K562 (cell line): Measurements from ENCODE around the gene XYLB. TPM values are rescaled to one million over a fixed set of nuclear protein-coding genes. Genes with fewer than 3 reads are reported as not detected.

Experiments used
- CBFA2T2 ChIP-seq: fragments of 450-650 bp; conservative IDR thresholded peaks from 2 replicates; pipeline ENCODE4 v1.6.1; 2017; ENCODE audit warnings: mild to moderate bottlenecking
- MTA2 ChIP-seq: fragments of 450-650 bp; IDR thresholded peaks from 2 replicates; pipeline ENCODE4 v1.6.1; 2016; ENCODE audit warnings: low read depth
- PCBP1 ChIP-seq: fragments of 200-400 bp; formaldehyde crosslinking; IDR thresholded peaks from 2 replicates; pipeline ENCODE4 v1.6.1; 2018; ENCODE audit warnings: mild to moderate bottlenecking, low read depth, low read length; ENCODE audit not compliant: poor library complexity, severe bottlenecking
- RFX1 ChIP-seq: fragments of 450-650 bp; IDR thresholded peaks from 2 replicates; pipeline ENCODE4 v1.6.1; 2016; ENCODE audit warnings: mild to moderate bottlenecking, moderate library complexity
- ZNF589 ChIP-seq: fragments of 200-800 bp; sonication (Bioruptor generic); IDR thresholded peaks from 2 replicates; pipeline ENCODE4 v1.6.1; 2016; ENCODE audit warnings: low read depth, missing genetic modification characterization, missing compliant biosample characterization
- polyA plus RNA-seq, 8 experiments: library from polyadenylated mRNA; depleted of rRNA in 4 of 8; stranded (reverse) in 5 of 8; unstranded in 3 of 8; fragments of >200 nt; fragmentation: Nextera tagmentation in 2 of 8; fragmentation: Illumina TruSeq in 1 of 8; extraction: Ambion mirVana in 2 of 8; extraction: Trizol in 1 of 8; gene quantifications; 2 replicates each; pipeline versions ENCODE4 v1.2.1 to v1.2.3, GENCODE V29; 2011 to 2014; ENCODE audit warnings: inconsistent platforms in 1 of 8, missing spikeins in 1 of 8
- total RNA-seq, 7 experiments: library from RNA; depleted of rRNA in 6 of 7; stranded (reverse); fragments of >200 nt in 6 of 7; fragmentation: Illumina TruSeq in 2 of 7; extraction: Trizol in 2 of 7; gene quantifications; 2 replicates each; pipeline versions ENCODE4 v1.2.1 to v1.2.3, GENCODE V29; 2011 to 2021; ENCODE audit warnings: low replicate concordance in 1 of 7
- TF ChIP-seq, protein P1 (sequence below): fragments of 450-650 bp; IDR thresholded peaks from 2 replicates; pipeline ENCODE4 v1.6.1; 2016; ENCODE audit warnings: low read depth
- TF ChIP-seq, protein P2 (sequence below): sonication (generic); formaldehyde crosslinking; IDR thresholded peaks from 2 replicates; pipeline ENCODE4 v1.8.0; 2022; ENCODE audit warnings: mild to moderate bottlenecking, missing genetic modification reagents
- TF ChIP-seq, protein P3 (sequence below): fragments of 450-650 bp; conservative IDR thresholded peaks from 2 replicates; pipeline ENCODE4 v1.6.1; 2016; ENCODE audit warnings: missing genetic modification characterization, low read depth, mild to moderate bottlenecking, missing compliant biosample characterization, moderate library complexity

XYLB gene
- total and polyA plus RNA-seq, 9 of the 15 experiments (the other 6 are each of a cell fraction or from before 2014, with no cell fraction given) = 4.0 to 20.2 (median 13.2) TPM

DNA sequence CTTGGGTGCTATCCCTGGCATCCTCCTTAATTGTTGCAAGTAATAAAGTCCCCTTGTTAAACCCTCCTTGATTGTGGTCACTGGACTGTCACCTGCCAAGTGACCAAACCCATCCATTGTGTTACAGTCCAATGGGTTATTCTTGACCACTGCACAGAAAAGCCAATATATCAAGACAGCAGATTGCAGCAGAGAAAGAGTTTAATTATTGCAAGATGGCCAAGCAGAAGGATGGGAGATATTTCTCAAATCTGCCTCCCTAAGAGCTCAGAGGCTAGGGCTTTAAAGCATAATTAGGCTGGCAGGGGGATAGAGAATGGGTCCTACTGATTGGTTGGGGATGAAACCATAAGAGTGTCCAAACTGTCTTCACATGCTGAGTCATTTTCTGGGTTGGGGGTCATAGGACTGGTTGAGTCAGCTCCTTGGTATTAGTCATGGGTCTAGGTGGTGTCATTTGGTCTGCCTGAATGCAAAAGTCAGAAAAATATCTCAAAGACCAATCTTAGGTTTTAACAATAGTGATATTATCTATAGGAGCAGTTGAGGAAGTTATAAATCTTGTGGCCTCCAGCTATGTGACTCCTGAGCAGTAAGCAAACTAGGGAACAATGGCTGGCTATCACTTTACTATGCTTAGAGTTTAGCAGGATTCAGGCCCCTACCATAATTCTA lies 19.1 kb upstream of the XYLB start (continued):
- no peak for TF ChIP-seq CBFA2T2
- TF ChIP-seq, protein P1, sequence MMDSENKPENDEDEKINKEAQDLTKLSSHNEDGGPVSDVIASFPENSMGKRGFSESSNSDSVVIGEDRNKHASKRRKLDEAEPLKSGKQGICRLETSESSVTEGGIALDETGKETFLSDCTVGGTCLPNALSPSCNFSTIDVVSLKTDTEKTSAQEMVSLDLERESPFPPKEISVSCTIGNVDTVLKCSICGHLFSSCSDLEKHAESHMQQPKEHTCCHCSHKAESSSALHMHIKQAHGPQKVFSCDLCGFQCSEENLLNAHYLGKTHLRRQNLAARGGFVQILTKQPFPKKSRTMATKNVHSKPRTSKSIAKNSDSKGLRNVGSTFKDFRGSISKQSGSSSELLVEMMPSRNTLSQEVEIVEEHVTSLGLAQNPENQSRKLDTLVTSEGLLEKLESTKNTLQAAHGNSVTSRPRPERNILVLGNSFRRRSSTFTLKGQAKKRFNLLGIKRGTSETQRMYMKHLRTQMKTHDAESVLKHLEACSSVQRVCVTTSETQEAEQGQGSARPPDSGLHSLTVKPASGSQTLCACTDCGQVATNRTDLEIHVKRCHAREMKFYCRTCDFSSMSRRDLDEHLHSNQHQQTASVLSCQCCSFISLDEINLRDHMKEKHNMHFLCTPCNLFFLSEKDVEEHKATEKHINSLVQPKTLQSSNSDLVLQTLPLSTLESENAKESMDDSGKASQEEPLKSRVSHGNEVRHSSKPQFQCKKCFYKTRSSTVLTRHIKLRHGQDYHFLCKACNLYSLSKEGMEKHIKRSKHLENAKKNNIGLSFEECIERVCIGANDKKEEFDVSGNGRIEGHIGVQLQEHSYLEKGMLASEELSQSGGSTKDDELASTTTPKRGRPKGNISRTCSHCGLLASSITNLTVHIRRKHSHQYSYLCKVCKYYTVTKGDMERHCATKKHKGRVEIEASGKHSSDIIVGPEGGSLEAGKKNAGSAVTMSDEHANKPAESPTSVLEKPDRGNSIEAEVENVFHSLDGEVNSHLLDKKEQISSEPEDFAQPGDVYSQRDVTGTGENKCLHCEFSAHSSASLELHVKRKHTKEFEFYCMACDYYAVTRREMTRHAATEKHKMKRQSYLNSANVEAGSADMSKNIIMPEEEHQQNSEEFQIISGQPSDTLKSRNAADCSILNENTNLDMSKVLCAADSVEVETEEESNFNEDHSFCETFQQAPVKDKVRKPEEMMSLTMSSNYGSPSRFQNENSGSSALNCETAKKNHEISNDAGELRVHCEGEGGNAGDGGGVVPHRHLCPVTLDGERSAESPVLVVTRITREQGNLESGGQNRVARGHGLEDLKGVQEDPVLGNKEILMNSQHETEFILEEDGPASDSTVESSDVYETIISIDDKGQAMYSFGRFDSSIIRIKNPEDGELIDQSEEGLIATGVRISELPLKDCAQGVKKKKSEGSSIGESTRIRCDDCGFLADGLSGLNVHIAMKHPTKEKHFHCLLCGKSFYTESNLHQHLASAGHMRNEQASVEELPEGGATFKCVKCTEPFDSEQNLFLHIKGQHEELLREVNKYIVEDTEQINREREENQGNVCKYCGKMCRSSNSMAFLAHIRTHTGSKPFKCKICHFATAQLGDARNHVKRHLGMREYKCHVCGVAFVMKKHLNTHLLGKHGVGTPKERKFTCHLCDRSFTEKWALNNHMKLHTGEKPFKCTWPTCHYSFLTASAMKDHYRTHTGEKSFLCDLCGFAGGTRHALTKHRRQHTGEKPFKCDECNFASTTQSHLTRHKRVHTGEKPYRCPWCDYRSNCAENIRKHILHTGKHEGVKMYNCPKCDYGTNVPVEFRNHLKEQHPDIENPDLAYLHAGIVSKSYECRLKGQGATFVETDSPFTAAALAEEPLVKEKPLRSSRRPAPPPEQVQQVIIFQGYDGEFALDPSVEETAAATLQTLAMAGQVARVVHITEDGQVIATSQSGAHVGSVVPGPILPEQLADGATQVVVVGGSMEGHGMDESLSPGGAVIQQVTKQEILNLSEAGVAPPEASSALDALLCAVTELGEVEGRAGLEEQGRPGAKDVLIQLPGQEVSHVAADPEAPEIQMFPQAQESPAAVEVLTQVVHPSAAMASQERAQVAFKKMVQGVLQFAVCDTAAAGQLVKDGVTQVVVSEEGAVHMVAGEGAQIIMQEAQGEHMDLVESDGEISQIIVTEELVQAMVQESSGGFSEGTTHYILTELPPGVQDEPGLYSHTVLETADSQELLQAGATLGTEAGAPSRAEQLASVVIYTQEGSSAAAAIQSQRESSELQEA = no peak
- TF ChIP-seq, protein P2, sequence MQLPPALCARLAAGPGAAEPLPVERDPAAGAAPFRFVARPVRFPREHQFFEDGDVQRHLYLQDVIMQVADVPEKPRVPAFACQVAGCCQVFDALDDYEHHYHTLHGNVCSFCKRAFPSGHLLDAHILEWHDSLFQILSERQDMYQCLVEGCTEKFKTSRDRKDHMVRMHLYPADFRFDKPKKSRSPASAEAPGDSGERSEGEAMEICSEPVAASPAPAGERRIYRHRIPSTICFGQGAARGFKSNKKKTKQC (CRISPR knock-in tag) = no peak
- no peak for TF ChIP-seq RFX1
- TF ChIP-seq ZNF589 (CRISPR knock-in tag) = no peak
- TF ChIP-seq, protein P3, sequence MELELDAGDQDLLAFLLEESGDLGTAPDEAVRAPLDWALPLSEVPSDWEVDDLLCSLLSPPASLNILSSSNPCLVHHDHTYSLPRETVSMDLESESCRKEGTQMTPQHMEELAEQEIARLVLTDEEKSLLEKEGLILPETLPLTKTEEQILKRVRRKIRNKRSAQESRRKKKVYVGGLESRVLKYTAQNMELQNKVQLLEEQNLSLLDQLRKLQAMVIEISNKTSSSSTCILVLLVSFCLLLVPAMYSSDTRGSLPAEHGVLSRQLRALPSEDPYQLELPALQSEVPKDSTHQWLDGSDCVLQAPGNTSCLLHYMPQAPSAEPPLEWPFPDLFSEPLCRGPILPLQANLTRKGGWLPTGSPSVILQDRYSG = no peak
- TF ChIP-seq PCBP1 = no peak
- TF ChIP-seq MTA2 = no peak
